Astrocyte of the cerebellum (primary cell): Measurements from ENCODE around the gene TAMALIN.
"Not testable (repeated sequence)": the region's sequence is repeated elsewhere in the genome, so short reads cannot be mapped to it uniquely, and the experiment has no call there.

Experiments
- DNase-seq: peaks from one replicate; pipeline ENCODE4 v3.0.0-alpha.2; 2011; ENCODE audit warnings: low read depth
- H3K4me3 ChIP-seq: 2 replicates; pipeline ENCODE4 v1.5.1; 2011; ENCODE audit warnings: mild to moderate bottlenecking, low read depth, low read length, moderate library complexity
- CTCF ChIP-seq: IDR thresholded peaks from 2 replicates; pipeline ENCODE4 v1.5.1; 2012; ENCODE audit warnings: low read length, low read depth, moderate library complexity, mild to moderate bottlenecking; ENCODE audit errors: missing control alignments
- in situ Hi-C: cut with HindIII; loops from 2 replicates; pipeline ENCODE4 v1.10.0; 2017; ENCODE audit warnings: low sequenced_read_pairs

Gene TAMALIN

GRCh38 chr12:51972849-51973273 lies 33.9 kb upstream of the TAMALIN start:
- in situ Hi-C loops: no loop called here
- TF ChIP-seq CTCF: no peak
- no peak overlapping the region for H3K4me3 ChIP-seq

GRCh38 chr12:51973560-51973959 lies 33.2 kb upstream of the TAMALIN start:
- H3K4me3 ChIP-seq: no peak overlapping the region
- no peak for DNase-seq
- no peak for TF ChIP-seq CTCF
- in situ Hi-C loops: no loop called here

More at GRCh38 chr12:51972849-51973273, 33.9 kb upstream of the TAMALIN start:
- no peak for DNase-seq

GRCh38 chr12:51974646-51975045 lies 32.1 kb upstream of the TAMALIN start:
- in situ Hi-C loops: no loop called here
- H3K4me3 ChIP-seq: no peak overlapping the region
- no peak for TF ChIP-seq CTCF
- no peak for DNase-seq

- in situ Hi-C loops: no loop called here
- no peak for TF ChIP-seq CTCF
- H3K4me3 ChIP-seq: no peak overlapping the region
- no peak for DNase-seq
These were observed 31.6 kb upstream of the TAMALIN start for GRCh38 chr12:51975196-51975595.

- no peak for DNase-seq
- no peak for TF ChIP-seq CTCF
- in situ Hi-C loops: no loop called here
- H3K4me3 ChIP-seq: no peak overlapping the region
These were observed 30.2 kb upstream of the TAMALIN start for GRCh38 chr12:51976376-51977160.

- no peak for DNase-seq
- in situ Hi-C loops: no loop called here
- no peak for TF ChIP-seq CTCF
- H3K4me3 ChIP-seq: no peak overlapping the region
These were observed 29.4 kb upstream of the TAMALIN start for GRCh38 chr12:51977320-51977753.

- H3K4me3 ChIP-seq, DNase-seq, in situ Hi-C loops: not testable (repeated sequence)
These were observed 27.4 kb upstream of the TAMALIN start for GRCh38 chr12:51979306-51979705.
